CD4-positive, alpha-beta memory T cell (primary cell): ENCODE results near the gene PLXNA4. TPM values are rescaled to one million over a fixed set of nuclear protein-coding genes. Genes with fewer than 3 reads are reported as not detected.

Source experiments
- CTCF ChIA-PET: fragments of 350-600 bp; sonication (Branson Sonifier 250); formaldehyde crosslinking; loops from one replicate; lab custom pipeline; 2021; ENCODE audit warnings: inconsistent platforms; ENCODE audit not compliant: partially characterized antibody; lab: Charles Lee
- POLR2A ChIA-PET: fragments of 350-600 bp; sonication (Branson Sonifier 250); formaldehyde crosslinking; loops from one replicate; lab custom pipeline; 2021; ENCODE audit not compliant: partially characterized antibody; lab: Charles Lee
- DNase-seq, 5 donors: peaks; one replicate each; pipeline versions ENCODE4 v3.0.0 to v3.0.0-alpha.2; 2020 to 2022; ENCODE audit warnings: mixed read lengths in 1 of 5
- H3K27ac ChIP-seq: one replicate; pipeline ENCODE4 v1.7.0; 2013; ENCODE audit warnings: low read depth, low read length
- H3K27me3 ChIP-seq: 2 replicates; pipeline ENCODE4 v1.7.0; 2013; ENCODE audit warnings: mild to moderate bottlenecking, low read length, moderate library complexity; ENCODE audit not compliant: insufficient read depth
- H3K36me3 ChIP-seq: 2 replicates; pipeline ENCODE4 v1.7.0; 2013; ENCODE audit warnings: mild to moderate bottlenecking, low read length, moderate library complexity; ENCODE audit not compliant: insufficient read depth
- H3K4me1 ChIP-seq: 2 replicates; pipeline ENCODE4 v1.7.0; 2013; ENCODE audit warnings: mild to moderate bottlenecking, low read length, moderate library complexity; ENCODE audit not compliant: insufficient read depth
- H3K4me3 ChIP-seq, 2 donors: one replicate each; pipeline ENCODE4 v1.7.0; 2013; ENCODE audit warnings: low read length in 2 of 2, mild to moderate bottlenecking in 1 of 2
- H3K9me3 ChIP-seq, 2 donors: one replicate each; pipeline ENCODE4 v1.7.0; 2013; ENCODE audit warnings: low read length in 2 of 2, control low read depth in 1 of 2; ENCODE audit not compliant: control insufficient read depth in 1 of 2
- H3K27ac Mint-ChIP-seq, 7 donors: one replicate each; pipeline ENCODE4 v1.8.0; 2020 to 2021; ENCODE audit warnings: mixed read lengths in 7 of 7, mild to moderate bottlenecking in 6 of 7, inconsistent platforms in 3 of 7, moderate library complexity in 3 of 7
- H3K27me3 Mint-ChIP-seq, 2 donors: one replicate each; pipeline ENCODE4 v1.8.0; 2020 to 2021; ENCODE audit warnings: mixed read lengths in 2 of 2
- H3K36me3 Mint-ChIP-seq, 2 donors: one replicate each; pipeline ENCODE4 v1.8.0; 2020 to 2021; ENCODE audit warnings: mixed read lengths in 2 of 2, inconsistent platforms in 1 of 2, mild to moderate bottlenecking in 1 of 2
- H3K4me1 Mint-ChIP-seq, 4 donors: one replicate each; pipeline ENCODE4 v1.8.0; 2020 to 2021; ENCODE audit warnings: mixed read lengths in 4 of 4, mild to moderate bottlenecking in 1 of 4
- H3K4me3 Mint-ChIP-seq, 8 donors: one replicate each; pipeline ENCODE4 v1.8.0; 2020 to 2021; ENCODE audit warnings: mixed read lengths in 8 of 8, mild to moderate bottlenecking in 7 of 8, moderate library complexity in 6 of 8, inconsistent platforms in 3 of 8
- H3K9me3 Mint-ChIP-seq, 8 donors: one replicate each; pipeline ENCODE4 v1.8.0; 2020 to 2021; ENCODE audit warnings: mixed read lengths in 8 of 8, mild to moderate bottlenecking in 5 of 8, inconsistent platforms in 3 of 8, moderate library complexity in 1 of 8
- intact Hi-C: fragments of 100-400 bp; cut with micrococcal nuclease; formaldehyde crosslinking; loops from one replicate; pipeline ENCODE4 v1.15.1; 2023
- polyA plus RNA-seq, 2 donors: library from polyadenylated mRNA; unstranded; fragments of 300-500 nt; fragmentation: Illumina TruSeq; gene quantifications; one replicate each; pipeline ENCODE4 v1.2.3, GENCODE V29; 2021
- total RNA-seq, 2 experiments: library from RNA; stranded (reverse); gene quantifications; one replicate each; pipeline ENCODE4 v1.2.3, GENCODE V29; 2021

Gene PLXNA4
- total and polyA plus RNA-seq, 4 experiments from 2014 or later = 0.06 to 0.94 (median 0.58) TPM

- no peaks in the 10 kb centered on the region for H3K36me3 ChIP-seq
- peak in 2 of 5 donors; percentile 3 to 4 for DNase-seq
- no peak overlapping the region for H3K27ac ChIP-seq
- Mint-ChIP-seq H3K36me3 (no peaks in the 10 kb centered on the region), H3K4me1 (peaks cover 0 to 2% (median 0%) of the 10 kb centered on the region in 4 donors), H3K9me3 (peaks cover 0 to 2% (median 0%) of the 10 kb centered on the region in 8 donors), H3K27me3 (no peaks in the 10 kb centered on the region), H3K4me3 (no peak overlapping the region), H3K27ac (peak overlapping the region in 1 of 7 donors; percentile 3)
- H3K9me3 ChIP-seq = no peaks in the 10 kb centered on the region
- CTCF ChIA-PET = interaction anchor here (1.3 kb wide), 1 partner anchor 124 kb away, joined by 4 read pairs; no protein-coding TSS in a partner anchor
- POLR2A ChIA-PET = no interaction called here
- H3K4me3 ChIP-seq = no peak overlapping the region
- H3K27me3 ChIP-seq = no peaks in the 10 kb centered on the region
- intact Hi-C loops = no loop called here
- H3K4me1 ChIP-seq = no peaks in the 10 kb centered on the region
Observed at GRCh38 chr7:132518102-132518838, 58.0 kb downstream of the PLXNA4 start.

- ChIA-PET CTCF (interaction anchor here (1.4 to 1.7 kb wide), 2 partner anchors 64 to 122 kb away, joined by 3 to 7 read pairs; no protein-coding TSS in a partner anchor), POLR2A (no interaction called here)
- Histone ChIP-seq H3K4me3 (no peak overlapping the region), H3K4me1 (no peaks in the 10 kb centered on the region), H3K27me3 (no peaks in the 10 kb centered on the region), H3K9me3 (no peaks in the 10 kb centered on the region), H3K27ac (no peak overlapping the region), H3K36me3 (no peaks in the 10 kb centered on the region)
- no peak for DNase-seq
- intact Hi-C loops = no loop called here
- no peaks in the 10 kb centered on the region for H3K27me3 Mint-ChIP-seq
- H3K27ac Mint-ChIP-seq = no peak overlapping the region
- no peaks in the 10 kb centered on the region for H3K36me3 Mint-ChIP-seq
- peaks cover 0 to 2% (median under 1%) of the 10 kb centered on the region in 4 donors for H3K4me1 Mint-ChIP-seq
- H3K9me3 Mint-ChIP-seq = peaks cover 0 to 2% (median 0%) of the 10 kb centered on the region in 8 donors
- no peak overlapping the region for H3K4me3 Mint-ChIP-seq
Observed at GRCh38 chr7:132516042-132516840, 60.0 kb downstream of the PLXNA4 start.

- CTCF ChIA-PET = interaction anchor here (0.6 to 1.7 kb wide), 2 partner anchors 121 to 1569 kb away, joined by 3 to 7 read pairs; no protein-coding TSS in a partner anchor
- no peaks in the 10 kb centered on the region for H3K27me3 ChIP-seq
- Mint-ChIP-seq H3K4me3 (no peak overlapping the region), H3K27ac (no peak overlapping the region), H3K36me3 (no peaks in the 10 kb centered on the region), H3K27me3 (no peaks in the 10 kb centered on the region), H3K9me3 (peaks cover 0 to 2% (median 0%) of the 10 kb centered on the region in 8 donors), H3K4me1 (peaks cover 3 to 4% (median 3%) of the 10 kb centered on the region in 4 donors)
- H3K4me3 ChIP-seq = no peak overlapping the region
- intact Hi-C loops = no loop called here
- no peak for DNase-seq
- no peaks in the 10 kb centered on the region for H3K9me3 ChIP-seq
- no peaks in the 10 kb centered on the region for H3K4me1 ChIP-seq
- no peaks in the 10 kb centered on the region for H3K36me3 ChIP-seq
- no peak overlapping the region for H3K27ac ChIP-seq
- POLR2A ChIA-PET = no interaction called here
Observed at GRCh38 chr7:132515181-132515580, 61.1 kb downstream of the PLXNA4 start.

GRCh38 chr7:132514430-132514829 lies 61.8 kb downstream of the PLXNA4 start:
- Histone ChIP-seq H3K27me3 (no peaks in the 10 kb centered on the region), H3K4me3 (no peak overlapping the region), H3K9me3 (no peaks in the 10 kb centered on the region), H3K27ac (no peak overlapping the region), H3K36me3 (no peaks in the 10 kb centered on the region), H3K4me1 (no peaks in the 10 kb centered on the region)
- Mint-ChIP-seq H3K9me3 (peaks cover 0 to 2% (median 0%) of the 10 kb centered on the region in 8 donors), H3K4me3 (no peak overlapping the region), H3K36me3 (no peaks in the 10 kb centered on the region), H3K27me3 (no peaks in the 10 kb centered on the region), H3K27ac (no peak overlapping the region), H3K4me1 (peaks cover 5 to 11% (median 11%) of the 10 kb centered on the region in 4 donors)
- ChIA-PET CTCF (no interaction called here), POLR2A (no interaction called here)
- no peak for DNase-seq
- intact Hi-C loops = no loop called here

DNA sequence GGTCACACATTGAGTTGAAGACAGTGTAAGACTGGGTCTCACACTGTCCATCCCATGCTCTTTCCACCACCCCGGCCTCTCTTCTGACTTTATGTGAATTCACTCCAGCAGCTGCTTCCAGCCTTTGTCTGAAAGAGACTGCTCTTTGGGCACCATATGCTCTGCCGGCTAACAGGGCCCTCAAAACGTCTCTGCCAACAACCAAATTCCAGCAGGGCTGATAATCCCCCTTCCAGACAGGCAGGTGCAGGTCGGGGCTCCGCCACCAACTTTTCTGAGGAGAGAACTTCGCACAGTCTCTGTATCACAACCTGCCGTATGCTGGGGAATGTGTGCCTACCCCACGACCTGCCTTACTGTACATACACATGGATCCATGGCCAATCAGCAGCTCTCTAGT lies 64.3 kb downstream of the PLXNA4 start:
- Histone ChIP-seq H3K4me3 (no peak overlapping the region), H3K4me1 (no peaks in the 10 kb centered on the region), H3K36me3 (no peaks in the 10 kb centered on the region), H3K9me3 (no peaks in the 10 kb centered on the region), H3K27me3 (no peaks in the 10 kb centered on the region), H3K27ac (no peak overlapping the region)
- Mint-ChIP-seq H3K4me3 (no peak overlapping the region), H3K9me3 (peaks cover 0 to 2% (median 0%) of the 10 kb centered on the region in 8 donors), H3K27ac (peak overlapping the region in 1 of 7 donors; percentile 22), H3K27me3 (no peaks in the 10 kb centered on the region), H3K4me1 (peaks cover 5 to 15% (median 13%) of the 10 kb centered on the region in 4 donors), H3K36me3 (no peaks in the 10 kb centered on the region)
- ChIA-PET POLR2A (no interaction called here), CTCF (no interaction called here)
- intact Hi-C loops = no loop called here
- no peak for DNase-seq

- no peak overlapping the region for H3K4me3 ChIP-seq
- H3K4me1 ChIP-seq = no peaks in the 10 kb centered on the region
- H3K27me3 ChIP-seq = no peaks in the 10 kb centered on the region
- POLR2A ChIA-PET = no interaction called here
- peaks cover 5 to 15% (median 13%) of the 10 kb centered on the region in 4 donors for H3K4me1 Mint-ChIP-seq
- CTCF ChIA-PET = no interaction called here
- H3K9me3 Mint-ChIP-seq = peaks cover 0 to 2% (median 0%) of the 10 kb centered on the region in 8 donors
- H3K27ac Mint-ChIP-seq = no peak overlapping the region
- no peaks in the 10 kb centered on the region for H3K27me3 Mint-ChIP-seq
- H3K27ac ChIP-seq = no peak overlapping the region
- DNase-seq = no peak
- H3K9me3 ChIP-seq = no peaks in the 10 kb centered on the region
- H3K36me3 Mint-ChIP-seq = no peaks in the 10 kb centered on the region
- intact Hi-C loops = no loop called here
- no peaks in the 10 kb centered on the region for H3K36me3 ChIP-seq
- no peak overlapping the region for H3K4me3 Mint-ChIP-seq
Observed at GRCh38 chr7:132511387-132511786, 64.9 kb downstream of the PLXNA4 start.

- peaks cover 5 to 15% (median 13%) of the 10 kb centered on the region in 4 donors for H3K4me1 Mint-ChIP-seq
- no peak overlapping the region for H3K27ac ChIP-seq
- peaks cover 0 to 2% (median 0%) of the 10 kb centered on the region in 8 donors for H3K9me3 Mint-ChIP-seq
- no peaks in the 10 kb centered on the region for H3K27me3 Mint-ChIP-seq
- peak overlapping the region in 2 of 7 donors; percentile 9 to 56 for H3K27ac Mint-ChIP-seq
- H3K9me3 ChIP-seq = no peaks in the 10 kb centered on the region
- H3K36me3 Mint-ChIP-seq = no peaks in the 10 kb centered on the region
- ChIA-PET POLR2A (no interaction called here), CTCF (interaction anchor here (1.3 to 1.5 kb wide), 2 partner anchors 71 to 115 kb away, joined by 3 to 4 read pairs; no protein-coding TSS in a partner anchor)
- H3K4me3 Mint-ChIP-seq = peak overlapping the region in 1 of 8 donors; percentile 10
- no peaks in the 10 kb centered on the region for H3K36me3 ChIP-seq
- no peaks in the 10 kb centered on the region for H3K27me3 ChIP-seq
- no peak overlapping the region for H3K4me3 ChIP-seq
- no peaks in the 10 kb centered on the region for H3K4me1 ChIP-seq
- intact Hi-C loops = no loop called here
- DNase-seq = no peak
Observed at GRCh38 chr7:132509643-132510042, 66.6 kb downstream of the PLXNA4 start.
